Stomach (tissue), 4 donors: ENCODE measurements around the gene MOB2.

Experiments
- EP300 ChIP-seq: sonication (generic); formaldehyde crosslinking; IDR thresholded peaks from one replicate; pipeline ENCODE4 v1.6.1; 2017; ENCODE audit warnings: antibody characterized with exemption
- POLR2A ChIP-seq, 4 donors: fragments of 450-650 bp; IDR thresholded peaks; one replicate each; pipeline ENCODE4 v1.6.1; 2016; ENCODE audit warnings: antibody characterized with exemption in 4 of 4, control low read depth in 2 of 4, mild to moderate bottlenecking in 1 of 4, moderate library complexity in 1 of 4
- POLR2AphosphoS5 ChIP-seq, 3 donors: sonication (generic); formaldehyde crosslinking; IDR thresholded peaks; one replicate each; pipeline ENCODE4 v1.6.1; 2016; ENCODE audit warnings: antibody characterized with exemption in 3 of 3
- TF ChIP-seq, protein P1 (sequence below), 7 experiments: fragments of 450-650 bp in 4 of 7; fragments of 200-600 bp in 3 of 7; sonication (generic) in 3 of 7; IDR thresholded peaks; one replicate each; pipeline ENCODE4 v1.5.1; 2016 to 2019; ENCODE audit warnings: antibody characterized with exemption in 7 of 7, control low read depth in 2 of 7, mild to moderate bottlenecking in 1 of 7

DNA sequence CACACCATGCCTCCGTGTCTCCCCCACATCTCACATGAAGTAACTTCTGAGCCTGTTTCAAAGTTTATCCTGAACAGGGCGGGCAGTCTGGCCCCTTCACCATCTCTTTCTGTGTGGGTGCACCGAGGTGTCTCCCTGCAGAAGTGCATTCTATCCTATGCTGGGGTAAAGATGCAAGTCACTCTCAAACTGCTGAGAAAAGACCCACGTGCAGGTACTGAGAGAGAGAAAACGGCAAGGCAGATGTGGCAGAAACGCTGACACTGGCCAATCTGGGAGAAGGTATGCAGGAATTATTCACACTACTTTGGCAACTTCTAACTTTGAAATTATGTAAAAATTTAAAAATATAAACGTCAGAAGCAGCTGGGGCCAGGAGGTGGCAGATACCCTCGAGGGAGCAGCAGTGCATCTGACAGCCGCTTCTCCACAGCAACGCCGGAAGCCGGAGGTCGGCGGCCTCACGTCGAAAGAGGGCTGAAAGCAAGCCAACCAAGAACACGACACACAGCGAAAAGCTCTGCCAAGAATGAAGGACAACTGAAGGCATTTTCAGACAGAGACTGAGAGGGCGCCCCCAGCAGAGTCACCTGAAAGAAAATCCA is 34.2 kb upstream of the MOB2 start:
- TF ChIP-seq, protein P1, sequence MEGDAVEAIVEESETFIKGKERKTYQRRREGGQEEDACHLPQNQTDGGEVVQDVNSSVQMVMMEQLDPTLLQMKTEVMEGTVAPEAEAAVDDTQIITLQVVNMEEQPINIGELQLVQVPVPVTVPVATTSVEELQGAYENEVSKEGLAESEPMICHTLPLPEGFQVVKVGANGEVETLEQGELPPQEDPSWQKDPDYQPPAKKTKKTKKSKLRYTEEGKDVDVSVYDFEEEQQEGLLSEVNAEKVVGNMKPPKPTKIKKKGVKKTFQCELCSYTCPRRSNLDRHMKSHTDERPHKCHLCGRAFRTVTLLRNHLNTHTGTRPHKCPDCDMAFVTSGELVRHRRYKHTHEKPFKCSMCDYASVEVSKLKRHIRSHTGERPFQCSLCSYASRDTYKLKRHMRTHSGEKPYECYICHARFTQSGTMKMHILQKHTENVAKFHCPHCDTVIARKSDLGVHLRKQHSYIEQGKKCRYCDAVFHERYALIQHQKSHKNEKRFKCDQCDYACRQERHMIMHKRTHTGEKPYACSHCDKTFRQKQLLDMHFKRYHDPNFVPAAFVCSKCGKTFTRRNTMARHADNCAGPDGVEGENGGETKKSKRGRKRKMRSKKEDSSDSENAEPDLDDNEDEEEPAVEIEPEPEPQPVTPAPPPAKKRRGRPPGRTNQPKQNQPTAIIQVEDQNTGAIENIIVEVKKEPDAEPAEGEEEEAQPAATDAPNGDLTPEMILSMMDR (IDR thresholded peaks at IDR 0.05), result no peak
- no peak for TF ChIP-seq POLR2AphosphoS5 (IDR thresholded peaks at IDR 0.05)
- TF ChIP-seq POLR2A (IDR thresholded peaks at IDR 0.05), result no peak
- TF ChIP-seq EP300, result no peak
